SKM-1 treated with dmso at 0.1 percent for 144 hours (cell line): ENCODE measurements around the gene ERGIC3.

Experiments used
- DNase-seq: peaks from one replicate; lab custom pipeline; 2025; ENCODE audit not compliant: unreplicated experiment; lab: John Stamatoyannopoulos, UW

ERGIC3 gene

DNA sequence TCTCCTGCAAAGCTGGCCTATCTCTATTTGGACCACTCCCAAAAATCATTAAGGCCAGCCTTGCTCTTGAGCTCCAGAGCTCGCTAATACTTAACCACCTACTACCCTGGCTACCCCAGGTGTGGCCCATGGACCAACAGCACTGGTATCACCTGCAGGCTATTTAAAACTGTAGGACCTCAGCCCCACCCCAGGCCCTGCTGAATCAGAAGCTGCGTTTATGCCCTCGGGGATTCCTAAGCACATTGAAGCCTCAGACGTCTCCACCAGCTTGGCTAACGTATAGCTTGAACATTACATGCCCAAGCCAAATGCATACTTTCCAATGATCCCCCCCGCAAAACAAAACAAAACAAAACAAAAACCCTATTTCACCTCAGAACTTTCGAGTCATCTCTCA is 54.0 kb downstream of the ERGIC3 start:
- DNase-seq: no peak

DNA sequence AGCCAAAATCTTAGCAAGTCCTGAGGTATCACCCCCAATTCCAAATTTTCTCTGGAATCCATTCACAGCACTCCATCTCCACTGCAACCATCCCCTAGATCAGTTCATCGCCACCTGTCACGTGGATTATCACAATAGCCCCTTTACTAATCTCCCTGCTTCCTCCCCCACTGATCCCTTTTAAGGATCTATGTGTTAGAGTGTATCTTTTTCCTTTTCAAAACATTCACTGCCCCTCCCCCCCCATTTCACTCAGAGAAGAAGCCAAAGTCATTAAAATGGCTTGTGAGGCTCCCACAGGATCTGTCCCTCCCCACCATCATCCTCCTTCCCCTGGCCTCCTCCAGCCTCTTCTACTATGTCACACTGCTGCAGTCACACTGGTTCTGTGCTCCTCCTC is 55.3 kb downstream of the ERGIC3 start:
- no peak for DNase-seq

DNA sequence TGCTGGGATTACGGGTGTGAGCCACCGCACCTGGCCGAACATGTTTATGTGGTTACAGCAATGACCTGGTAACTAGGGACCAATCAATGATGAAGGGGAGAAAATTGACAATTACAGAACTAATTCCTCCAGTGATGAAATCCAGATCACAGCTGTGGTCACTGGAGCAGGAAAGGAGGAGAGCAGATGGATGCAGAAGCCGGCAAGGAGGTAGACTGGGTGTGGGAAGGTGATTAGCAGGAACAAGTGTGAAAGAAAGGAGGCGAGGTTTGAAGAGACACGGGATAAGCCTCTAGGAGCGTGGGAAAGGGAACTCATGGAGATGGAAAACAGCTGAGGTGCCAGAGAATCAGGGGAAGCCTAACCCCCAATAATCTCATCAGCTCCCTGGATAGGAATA is 56.6 kb downstream of the ERGIC3 start:
- DNase-seq: no peak

DNA sequence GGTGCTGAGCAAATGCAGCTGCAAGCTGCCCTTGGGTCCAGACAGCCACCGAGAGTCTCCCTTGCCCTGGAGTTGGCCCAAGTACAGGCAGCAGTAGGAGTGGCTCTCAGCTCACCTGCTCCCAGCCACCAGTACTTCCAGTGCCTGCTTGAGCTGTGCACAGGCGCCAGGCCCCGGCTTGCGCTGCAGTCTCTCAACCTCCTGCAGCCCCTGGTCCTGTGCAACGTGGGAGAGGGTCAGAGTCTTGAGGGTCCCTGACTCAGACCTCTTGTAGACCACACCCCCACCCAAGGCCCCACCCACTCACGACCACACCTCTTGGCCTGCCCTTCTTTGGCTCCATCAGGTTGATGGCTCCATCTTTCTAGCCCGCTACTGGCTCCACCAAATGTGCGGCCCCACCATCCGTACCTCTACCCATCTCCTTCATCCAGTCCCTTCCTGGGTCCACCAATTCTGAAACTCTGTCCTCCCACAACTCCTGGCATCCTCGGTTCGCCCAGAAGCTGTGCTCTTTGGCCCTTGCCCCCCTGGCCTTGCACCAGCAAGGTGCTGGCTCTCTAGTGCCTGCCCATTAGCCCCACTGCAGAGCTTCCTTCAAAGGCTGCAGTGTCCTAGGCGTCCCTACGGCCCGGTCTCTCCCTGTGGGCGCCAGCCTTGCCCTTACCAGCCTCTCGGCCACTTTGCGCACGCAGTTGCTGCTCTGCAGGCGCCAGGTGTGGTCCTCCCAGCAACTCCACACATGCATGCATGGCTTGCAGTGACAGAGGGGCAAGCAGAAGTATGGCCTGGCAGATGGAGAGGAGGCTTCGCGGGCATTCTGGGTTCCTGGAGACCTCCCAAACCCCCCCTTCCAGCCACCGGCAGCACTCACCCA is 57.3 kb downstream of the ERGIC3 start:
- DNase-seq: no peak

DNA sequence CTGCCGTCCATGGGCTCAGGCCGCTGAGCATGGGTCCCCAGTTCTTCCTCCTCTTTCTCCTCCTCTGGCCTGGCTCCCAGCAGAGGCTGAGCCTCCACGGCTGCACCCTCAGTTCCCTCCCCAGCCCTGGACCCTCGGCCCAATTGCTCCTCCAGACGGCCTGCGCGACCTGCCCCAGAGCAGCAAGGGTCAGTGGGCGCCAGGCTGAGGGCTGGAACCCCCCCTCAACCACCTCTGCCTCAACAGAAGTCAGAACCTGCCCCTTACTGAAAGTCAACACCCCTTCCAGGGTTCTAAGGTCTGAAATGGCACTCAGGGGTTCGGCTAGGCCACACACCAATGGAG is 57.9 kb downstream of the ERGIC3 start:
- no peak for DNase-seq

DNA sequence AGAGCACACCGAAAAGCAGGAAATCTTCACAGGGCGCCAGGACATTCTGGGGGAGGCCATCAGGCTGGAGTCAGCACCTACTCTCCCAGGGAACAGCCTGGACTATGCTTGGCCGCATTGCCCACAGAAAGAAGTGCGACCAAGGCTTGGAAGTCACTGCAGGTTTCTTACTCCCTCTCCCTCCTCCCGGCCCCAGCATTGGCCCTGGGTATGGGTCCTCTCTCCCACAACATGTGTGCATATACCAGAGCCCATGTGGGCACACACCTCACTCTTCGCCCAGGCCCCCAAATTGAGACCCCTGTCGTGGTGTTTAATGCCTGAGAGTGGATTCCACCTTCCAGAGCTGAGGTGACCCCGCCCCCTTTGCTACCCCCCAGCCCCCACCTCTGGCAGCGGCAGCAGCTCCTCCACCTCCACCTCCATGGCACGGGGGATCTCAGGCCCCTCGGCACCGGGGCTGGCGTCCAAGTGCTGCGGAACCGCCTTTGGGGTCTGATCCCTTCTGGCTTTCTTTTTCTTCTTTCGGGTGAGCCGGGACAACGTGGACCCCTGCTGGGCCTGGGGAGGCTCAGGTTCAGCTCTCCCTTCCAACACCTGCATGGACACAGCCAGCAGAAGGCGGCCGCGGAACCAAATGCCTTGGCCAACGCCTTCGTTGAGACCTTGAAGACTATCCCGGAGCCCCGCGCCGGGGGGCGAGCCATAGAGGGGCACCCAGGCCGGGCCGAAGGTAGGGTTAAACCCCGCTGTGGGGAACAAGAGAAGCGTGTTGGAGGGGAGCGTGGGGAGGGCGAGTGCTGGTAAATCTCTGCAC is 58.5 kb downstream of the ERGIC3 start:
- DNase-seq: no peak

DNA sequence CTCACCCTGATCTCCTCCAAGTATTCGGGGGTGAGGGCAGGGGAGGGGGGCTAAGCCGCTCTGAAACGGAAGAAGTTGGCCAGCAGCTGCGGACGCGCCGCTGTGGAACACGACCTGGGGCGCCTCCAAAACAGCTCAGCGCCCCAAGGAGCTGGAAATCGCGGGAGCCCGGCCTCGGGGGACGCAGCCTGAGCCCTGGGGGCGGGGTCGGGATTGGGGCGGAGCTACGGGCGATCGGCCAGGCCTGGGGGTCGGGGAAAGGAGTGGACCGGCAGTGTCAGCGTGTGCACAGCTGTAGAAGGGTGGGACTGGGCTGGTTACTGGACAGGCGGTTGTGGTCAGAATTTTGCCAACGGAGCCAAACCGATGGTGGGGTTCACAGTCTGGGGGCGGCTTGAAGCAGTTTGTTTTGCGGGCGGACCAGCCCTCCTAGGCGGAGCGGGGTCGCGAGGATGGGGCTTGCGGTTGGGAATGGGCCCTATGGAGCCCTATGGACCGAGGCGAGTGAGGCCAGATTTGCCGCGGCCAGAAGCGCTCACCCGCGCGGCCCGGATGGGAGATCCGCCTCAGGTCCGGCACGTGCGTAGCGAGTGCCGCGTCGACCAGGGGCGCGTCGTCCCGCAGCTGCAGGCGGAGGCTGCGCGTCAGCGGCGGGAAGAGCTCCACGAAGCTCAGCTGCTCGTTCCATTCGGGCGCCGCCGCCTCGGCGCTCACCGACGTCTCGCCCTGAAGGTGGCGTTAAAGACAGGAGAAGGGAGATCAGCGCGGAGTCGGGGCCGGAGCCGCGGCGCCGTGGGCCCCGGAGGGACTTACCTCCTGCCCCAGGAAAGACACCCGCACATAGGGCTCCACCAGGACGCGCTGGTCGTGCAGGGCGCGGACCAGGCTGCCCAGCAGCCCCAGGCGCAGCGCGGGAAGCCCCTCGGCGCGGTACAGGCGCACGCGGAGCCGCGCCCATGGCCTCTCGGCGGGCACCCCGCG is 59.4 kb downstream of the ERGIC3 start:
- peak; percentile 50 for DNase-seq

DNA sequence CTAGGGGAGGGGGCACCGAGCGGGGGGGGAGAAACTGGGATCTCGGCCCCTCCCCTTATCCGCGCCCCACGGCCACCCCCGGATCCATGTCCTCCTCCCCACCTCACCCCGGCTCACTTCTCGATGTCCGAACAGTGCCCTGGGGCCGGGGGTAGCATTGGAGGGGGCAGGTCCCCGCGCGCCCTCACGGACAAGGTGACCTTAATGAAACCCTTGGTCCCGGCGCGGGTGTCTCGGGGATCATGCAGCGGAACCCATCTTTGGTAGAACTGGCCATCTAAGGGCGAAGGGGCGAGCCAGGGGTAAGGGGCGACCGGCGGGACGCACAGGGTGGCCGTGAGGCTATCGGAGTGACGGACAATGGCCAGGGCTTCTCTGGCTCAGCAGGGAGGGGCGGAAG is 60.1 kb downstream of the ERGIC3 start:
- DNase-seq: no peak

DNA sequence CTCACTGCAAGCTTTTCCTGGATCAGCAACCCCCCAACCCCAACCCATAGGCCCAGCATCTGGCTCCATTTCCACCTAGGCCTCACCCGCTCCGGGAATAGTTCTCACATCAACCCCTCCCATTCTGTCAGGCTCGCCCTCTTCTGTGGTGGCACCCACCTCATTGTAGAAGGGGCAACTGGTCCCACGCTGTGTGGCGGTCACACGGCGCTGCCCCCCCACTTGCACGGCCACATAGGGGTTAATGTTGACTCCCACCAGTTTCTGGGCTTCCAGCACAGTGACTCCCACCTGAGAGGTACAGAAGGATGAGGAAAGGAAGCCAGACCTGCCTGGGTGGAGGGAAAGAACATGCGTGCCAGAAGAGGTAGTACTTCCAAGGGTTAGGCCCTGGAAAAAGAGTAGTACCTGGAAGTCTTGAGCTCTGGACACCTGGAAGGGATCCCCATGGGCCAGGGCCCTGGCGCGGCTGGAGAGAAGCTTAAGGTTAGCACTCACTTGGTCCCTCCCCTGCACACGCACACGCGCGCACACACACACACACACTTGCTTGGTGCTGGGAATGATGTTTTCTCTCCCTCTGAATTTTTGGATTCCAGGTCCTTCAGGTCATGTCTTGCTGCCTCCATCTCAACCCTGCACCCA is 61.1 kb downstream of the ERGIC3 start:
- DNase-seq: no peak

DNA sequence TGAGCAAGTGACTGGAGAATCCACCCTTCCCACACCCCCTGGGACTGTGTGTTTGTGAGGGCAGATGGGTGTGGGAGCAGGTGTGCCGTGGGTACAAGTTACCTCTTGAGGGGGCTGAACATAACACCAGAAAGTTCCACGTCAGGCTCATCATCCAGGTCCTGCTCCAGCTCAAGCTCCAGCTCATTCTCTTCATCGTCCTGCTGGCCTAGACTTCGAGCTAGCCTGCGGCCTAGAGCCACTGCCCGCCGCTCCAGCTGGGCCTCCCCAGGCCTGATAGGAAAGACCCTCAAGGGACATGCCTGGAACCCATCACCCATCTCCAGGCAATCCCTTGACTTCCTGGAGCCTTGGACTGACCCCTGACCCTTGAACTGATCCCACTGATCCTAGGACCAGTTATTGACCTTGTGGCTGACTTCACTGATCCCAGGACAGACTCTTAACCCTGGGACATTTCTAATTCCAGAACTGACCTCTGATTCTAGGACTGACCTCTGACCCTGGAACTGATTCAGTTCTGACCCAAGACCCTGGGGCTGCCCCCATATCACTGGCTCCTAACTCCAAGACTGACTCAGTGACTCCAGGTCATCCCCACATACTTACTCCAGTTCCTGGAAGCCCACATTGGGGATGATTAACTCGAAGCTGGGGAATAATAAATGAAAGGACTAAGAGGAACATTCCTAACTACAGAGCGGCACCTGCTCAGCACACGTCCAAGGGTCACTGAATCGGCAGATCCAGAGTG is 62.0 kb downstream of the ERGIC3 start:
- DNase-seq: no peak

DNA sequence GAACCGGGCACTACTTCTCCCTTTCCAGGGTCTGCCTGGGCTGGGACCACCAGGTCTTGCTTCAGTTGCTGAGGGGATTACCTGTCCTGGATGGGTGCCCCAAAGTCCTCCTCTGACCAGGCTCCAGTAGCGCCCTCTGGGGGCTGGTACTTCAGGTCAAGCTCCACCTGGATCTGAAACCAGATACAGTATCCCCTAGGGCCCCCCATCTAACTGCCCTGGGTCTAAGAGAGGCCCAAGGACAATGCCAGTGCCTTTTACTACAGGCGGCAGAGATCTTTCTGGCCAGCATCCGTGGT is 62.5 kb downstream of the ERGIC3 start:
- no peak for DNase-seq

DNA sequence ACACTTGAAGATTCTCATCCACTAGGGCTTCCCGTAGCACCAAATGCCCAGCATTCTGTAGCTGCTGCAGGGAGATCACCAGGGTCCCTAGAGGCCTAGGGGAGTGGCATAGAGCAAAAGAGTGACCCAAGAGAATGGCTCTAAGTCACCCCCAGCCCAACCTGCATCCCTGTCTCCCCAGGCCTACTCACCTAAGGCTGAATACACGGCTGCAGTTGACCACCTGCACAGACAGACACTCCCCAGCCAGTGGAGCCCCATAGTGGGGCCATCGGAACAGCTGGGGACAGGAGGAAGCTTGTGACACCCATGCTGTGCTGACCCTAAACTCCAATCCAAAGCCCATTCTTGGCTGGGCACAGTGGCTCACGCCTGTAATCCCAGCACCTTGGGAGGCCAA is 64.2 kb downstream of the ERGIC3 start:
- DNase-seq: no peak
